DND-41 (cell line): Measurements from ENCODE around the gene MAML3.

ENCODE experiments used
- EZH2 ChIP-seq: IDR thresholded peaks from 3 replicates; pipeline ENCODE4 v1.6.1; 2012; ENCODE audit warnings: borderline replicate concordance, low read depth, mild to moderate bottlenecking, moderate library complexity, low read length, inconsistent platforms; ENCODE audit not compliant: severe bottlenecking
- TF ChIP-seq, protein P1 (sequence below): IDR thresholded peaks from 2 replicates; pipeline ENCODE4 v1.5.1; 2012; ENCODE audit warnings: borderline replicate concordance, low read length, moderate library complexity, mild to moderate bottlenecking; ENCODE audit not compliant: poor library complexity, severe bottlenecking; ENCODE audit errors: extremely low read depth

- TF ChIP-seq, protein P1, sequence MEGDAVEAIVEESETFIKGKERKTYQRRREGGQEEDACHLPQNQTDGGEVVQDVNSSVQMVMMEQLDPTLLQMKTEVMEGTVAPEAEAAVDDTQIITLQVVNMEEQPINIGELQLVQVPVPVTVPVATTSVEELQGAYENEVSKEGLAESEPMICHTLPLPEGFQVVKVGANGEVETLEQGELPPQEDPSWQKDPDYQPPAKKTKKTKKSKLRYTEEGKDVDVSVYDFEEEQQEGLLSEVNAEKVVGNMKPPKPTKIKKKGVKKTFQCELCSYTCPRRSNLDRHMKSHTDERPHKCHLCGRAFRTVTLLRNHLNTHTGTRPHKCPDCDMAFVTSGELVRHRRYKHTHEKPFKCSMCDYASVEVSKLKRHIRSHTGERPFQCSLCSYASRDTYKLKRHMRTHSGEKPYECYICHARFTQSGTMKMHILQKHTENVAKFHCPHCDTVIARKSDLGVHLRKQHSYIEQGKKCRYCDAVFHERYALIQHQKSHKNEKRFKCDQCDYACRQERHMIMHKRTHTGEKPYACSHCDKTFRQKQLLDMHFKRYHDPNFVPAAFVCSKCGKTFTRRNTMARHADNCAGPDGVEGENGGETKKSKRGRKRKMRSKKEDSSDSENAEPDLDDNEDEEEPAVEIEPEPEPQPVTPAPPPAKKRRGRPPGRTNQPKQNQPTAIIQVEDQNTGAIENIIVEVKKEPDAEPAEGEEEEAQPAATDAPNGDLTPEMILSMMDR = no peak
- TF ChIP-seq EZH2 = no peak
These were observed 264.1 kb downstream of the MAML3 start for GRCh38 chr4:139889901-139890300.
